GM21367 (cell line): ENCODE data around the gene HBA2.
"Not testable (repeated sequence)": the region's sequence is repeated elsewhere in the genome, so short reads cannot be mapped to it uniquely, and the experiment has no call there.

Source experiments
- ATAC-seq: cut with Tn5 transposase; IDR thresholded peaks from one replicate; pipeline ENCODE4 v1.9.1; 2021; ENCODE audit not compliant: unreplicated experiment

The HBA2 gene

DNA sequence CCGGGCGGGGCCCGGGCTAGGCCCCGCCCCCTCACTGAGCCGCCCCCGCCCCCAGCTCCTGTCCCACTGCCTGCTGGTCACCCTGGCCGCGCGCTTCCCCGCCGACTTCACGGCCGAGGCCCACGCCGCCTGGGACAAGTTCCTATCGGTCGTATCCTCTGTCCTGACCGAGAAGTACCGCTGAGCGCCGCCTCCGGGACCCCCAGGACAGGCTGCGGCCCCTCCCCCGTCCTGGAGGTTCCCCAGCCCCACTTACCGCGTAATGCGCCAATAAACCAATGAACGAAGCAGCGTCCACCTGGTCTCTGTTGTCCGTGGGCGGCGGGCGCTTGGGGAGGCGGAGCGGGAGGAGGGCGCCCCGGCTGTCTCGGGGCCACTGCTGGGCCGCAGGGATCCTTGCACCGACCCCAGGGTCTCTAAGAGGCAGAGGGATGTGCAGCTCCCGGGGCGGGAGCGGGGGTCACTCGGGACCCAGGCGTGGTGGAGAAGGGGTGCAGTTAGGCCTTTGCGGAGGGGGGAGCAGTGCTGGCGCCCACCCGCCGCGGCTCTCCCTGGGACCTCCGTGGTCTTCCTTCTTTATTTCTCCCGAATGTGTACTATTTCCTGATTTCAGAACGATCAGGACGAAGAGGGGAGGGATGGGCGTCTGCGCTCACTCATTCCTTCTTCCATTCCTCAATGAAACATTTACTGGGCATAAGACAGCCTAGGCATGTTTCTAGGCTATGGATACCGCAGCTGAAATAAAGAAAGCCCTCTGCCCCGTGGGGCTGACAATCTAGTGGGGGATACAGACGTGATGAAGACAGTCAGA, 18.3 kb upstream of the HBA2 start:
- no peak for ATAC-seq

DNA sequence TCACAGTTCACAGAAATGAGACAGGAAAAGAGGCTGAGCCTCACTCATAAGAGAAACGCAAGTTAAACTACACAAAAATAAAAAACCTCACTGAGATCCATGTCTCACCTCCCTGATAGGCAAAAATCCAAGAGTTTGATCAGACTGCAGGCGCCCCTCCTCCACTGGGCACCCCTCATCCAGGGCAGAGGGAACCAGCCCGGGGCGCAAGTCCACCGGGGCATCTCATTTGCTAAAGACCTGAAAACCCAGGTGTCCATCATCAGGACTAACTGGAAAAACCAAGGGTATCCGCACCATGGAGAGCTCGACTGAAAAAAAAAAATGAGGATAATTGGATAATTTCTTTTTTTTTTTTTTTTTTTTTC, 17.7 kb upstream of the HBA2 start:
- ATAC-seq, result no peak

DNA sequence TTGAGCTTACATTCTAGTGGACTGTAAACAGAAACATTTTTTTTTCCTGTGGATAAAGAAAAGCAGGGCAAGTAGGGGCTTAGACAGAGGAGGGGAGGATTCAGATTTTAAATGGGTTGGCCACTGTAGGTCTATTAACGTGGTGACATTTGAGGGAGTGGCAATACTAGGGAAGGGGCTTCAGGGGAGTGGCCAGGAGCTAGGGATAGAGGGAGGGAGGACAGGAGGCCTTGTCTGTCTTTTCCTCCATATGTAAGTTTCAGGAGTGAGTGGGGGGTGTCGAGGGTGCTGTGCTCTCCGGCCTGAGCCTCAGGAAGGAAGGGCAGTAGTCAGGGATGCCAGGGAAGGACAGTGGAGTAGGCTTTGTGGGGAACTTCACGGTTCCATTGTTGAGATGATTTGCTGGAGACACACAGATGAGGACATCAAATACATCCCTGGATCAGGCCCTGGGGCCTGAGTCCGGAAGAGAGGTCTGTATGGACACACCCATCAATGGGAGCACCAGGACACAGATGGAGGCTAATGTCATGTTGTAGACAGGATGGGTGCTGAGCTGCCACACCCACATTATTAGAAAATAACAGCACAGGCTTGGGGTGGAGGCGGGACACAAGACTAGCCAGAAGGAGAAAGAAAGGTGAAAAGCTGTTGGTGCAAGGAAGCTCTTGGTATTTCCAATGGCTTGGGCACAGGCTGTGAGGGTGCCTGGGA, 13.4 kb upstream of the HBA2 start:
- no peak for ATAC-seq

DNA sequence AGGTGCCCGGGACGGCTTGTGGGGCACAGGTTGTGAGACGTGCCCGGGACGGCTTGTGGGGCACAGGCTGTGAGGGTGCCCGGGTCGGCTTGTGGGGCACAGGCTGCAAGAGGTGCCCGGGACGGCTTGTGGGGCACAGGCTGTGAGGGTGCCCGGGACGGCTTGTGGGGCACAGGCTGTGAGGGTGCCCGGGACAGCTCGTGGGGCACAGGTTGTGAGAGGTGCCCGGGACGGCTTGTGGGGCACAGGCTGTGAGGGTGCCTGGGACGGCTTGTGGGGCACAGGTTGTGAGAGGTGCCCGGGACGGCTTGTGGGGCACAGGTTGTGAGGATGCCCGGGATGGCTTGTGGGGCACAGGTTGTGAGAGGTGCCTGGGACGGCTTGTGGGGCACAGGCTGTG, 12.4 kb upstream of the HBA2 start:
- ATAC-seq, result not testable (repeated sequence)

DNA sequence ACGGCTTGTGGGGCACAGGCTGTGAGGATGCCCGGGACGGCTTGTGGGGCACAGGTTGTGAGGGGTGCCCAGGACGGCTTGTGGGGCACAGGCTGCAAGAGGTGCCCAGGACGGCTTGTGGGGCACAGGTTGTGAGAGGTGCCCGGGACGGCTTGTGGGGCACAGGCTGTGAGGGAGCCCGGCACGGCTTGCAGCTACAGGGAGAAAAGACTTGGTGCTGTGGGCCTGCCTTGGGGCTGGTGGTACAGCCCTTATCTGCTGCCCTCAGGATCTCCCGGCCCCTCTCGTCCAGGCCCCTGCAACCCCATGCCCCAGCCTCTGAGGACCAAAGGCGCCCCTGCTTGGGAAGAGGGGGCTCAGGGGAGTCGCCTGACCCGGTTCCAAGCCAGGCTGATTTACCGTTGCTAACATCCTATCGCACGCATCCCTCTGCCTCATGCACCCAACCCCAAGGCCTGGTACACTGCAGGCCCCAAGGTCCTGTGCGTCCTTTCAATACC, 11.9 kb upstream of the HBA2 start:
- ATAC-seq, result no peak

DNA sequence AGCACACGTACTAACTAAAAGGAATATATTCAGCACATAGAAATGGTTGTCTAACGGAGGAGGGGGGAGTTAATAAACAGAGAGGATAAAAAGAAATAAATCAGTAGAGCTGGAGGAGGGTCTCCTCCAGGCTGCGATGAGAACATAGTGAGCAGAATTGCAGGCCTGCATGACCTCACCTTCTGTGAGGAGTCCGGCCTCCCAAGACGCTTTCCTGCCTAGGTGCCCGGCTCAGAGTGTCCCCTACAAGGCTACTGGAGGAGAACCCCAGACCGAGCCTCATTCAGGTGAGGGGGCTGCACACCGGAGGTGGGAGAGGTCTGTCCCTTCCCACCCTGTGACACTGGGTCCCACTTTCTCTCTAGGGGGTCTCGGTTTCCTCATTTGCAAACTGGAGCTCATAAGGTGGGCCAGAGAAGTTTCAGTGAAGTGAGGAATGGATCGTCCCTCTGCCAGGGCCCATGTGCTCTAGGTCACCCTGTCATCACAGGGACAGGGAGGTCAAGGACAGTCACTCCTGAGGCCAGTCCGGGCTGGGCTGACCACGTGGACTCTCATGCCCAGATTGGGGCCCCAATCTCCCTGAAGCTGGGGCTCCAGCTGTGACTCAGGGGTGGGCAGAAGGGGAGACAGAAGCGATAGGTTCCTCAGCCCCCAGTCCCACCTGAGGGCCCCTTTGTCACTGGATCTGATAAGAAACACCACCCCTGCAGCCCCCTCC, 10.2 kb upstream of the HBA2 start:
- no peak for ATAC-seq

DNA sequence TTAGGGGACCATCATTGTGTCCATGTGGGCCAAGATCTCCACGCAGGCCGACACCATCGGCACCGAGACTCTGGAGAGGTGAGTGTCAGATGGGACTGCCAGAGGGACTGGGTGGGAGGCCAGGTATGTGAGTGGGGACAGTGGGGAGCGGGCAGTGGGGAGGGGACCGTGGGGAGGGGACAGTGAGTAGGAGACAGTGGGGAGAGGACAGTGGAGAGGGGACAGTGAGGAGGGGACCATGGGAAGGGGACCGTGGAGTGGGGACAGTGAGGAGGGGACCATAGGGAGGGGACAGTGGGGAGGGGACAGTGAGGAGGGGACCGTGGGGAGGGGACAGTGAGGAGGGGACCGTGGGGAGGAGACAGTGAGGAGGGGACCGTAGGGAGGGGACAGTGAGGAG, 9.5 kb upstream of the HBA2 start:
- ATAC-seq, result not testable (repeated sequence)

DNA sequence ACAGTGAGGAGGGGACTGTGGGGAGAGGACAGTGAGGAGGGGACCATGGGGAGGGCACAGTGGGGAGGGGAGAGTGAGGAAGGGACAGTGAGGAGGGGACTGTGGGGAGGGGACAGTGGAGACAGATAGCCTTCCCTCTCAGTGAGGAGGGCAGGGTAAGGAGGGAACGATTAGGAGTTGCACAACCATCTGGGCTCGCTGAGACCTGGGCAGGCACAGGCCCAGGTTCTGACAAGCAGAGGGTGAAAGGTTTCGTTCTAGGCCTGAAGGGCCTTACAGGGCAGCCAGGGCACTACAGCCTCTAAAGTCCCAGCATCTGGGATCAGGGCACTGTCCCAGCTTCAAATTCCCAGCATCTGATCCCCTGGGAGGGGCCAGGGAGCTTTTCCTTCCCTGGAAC, 9.0 kb upstream of the HBA2 start:
- not testable (repeated sequence) for ATAC-seq

DNA sequence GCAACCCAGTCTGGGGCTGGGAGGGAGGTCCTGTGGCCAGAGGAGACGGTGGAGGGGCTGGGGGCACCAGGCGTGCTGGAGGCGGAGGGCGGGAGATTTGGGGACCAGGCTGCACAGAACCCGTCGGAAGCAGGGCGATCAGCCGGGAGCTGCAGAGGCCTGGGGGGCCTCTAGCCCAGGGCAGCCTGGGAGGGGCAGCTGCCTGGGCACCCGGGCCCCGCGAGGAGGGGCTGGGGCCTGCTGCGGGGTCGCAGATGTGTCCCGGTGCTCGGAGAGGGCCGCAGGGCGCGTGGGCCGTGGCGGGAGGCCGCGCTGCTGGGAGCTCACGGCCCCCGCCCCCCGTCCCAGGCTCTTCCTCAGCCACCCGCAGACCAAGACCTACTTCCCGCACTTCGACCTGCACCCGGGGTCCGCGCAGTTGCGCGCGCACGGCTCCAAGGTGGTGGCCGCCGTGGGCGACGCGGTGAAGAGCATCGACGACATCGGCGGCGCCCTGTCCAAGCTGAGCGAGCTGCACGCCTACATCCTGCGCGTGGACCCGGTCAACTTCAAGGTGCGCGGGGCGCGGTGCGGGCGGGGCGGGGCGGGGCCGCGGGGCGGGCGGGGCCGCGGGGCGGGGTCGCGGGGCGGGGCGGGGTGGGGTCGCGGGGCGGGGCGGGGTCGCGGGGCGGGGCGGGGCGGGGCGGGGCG, 8.4 kb upstream of the HBA2 start:
- ATAC-seq, result not testable (repeated sequence)

DNA sequence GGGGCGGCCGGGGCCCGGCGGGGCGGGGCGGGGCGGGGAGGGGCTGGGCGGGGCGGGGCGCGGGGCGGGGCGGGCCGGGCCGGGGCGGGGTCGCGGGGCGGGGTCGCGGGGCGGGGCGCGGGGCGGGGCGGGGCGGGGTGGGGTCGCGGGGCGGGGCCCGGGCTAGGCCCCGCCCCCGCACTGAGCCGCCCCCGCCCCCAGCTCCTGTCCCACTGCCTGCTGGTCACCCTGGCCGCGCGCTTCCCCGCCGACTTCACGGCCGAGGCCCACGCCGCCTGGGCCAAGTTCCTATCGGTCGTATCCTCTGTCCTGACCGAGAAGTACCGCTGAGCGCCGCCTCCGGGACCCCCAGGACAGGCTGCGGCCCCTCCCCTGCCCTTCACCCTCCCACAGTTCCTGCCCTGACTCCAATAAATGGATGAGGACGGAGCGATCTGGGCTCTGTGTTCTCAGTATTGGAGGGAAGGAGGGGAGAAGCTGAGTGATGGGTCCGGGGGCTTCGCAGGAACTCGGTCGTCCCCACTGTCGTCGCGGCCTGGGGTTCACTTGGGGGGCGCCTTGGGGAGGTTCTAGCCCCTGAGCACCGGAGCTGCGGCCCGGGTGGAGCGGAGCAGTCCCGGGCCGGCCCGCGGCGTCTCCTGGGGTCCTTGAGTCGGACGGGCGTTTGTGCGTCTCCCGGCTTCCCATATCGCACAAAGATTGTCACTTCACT, 7.7 kb upstream of the HBA2 start:
- no peak for ATAC-seq

DNA sequence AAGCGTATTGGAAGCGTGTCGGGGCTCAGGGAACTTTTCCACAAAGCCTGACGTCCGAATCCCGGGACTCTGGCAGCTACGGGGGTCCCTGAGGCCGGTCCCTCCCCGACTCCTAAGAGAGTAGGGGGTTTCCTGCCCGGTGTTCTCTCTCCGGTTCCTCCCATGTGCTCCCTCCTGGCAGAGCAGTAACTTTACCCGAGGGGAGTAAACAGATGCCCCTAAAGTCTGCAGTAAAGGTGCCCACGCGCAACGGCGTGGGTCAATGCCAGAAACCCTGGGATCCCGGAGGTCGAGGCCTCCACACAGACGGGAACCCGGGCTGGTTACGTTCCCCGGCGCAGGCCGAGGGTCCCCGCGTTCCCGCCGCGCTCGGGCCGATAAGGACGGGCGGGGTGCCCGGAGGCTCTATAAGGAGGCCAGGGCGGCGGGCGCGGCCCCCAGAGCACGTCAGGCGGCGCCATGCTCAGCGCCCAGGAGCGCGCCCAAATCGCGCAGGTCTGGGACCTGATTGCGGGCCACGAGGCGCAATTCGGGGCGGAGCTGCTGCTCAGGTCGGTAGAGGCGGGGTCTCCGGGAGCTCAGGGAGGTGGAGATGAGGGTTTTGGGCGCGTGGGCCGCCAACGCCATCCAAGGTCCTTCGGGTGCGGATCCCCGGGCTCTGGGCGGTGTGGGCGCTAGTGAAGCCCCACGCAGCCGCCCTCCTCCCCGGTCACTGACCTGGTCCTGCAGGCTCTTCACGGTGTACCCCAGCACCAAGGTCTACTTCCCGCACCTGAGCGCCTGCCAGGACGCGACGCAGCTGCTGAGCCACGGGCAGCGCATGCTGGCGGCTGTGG, 6.9 kb upstream of the HBA2 start, which contains the start of gene HBM:
TSS of gene HBM (plus strand) at position 440 of the 836 bp plus-strand sequence. CDS start at position 460, 20 bp downstream.
- ATAC-seq, result no peak

DNA sequence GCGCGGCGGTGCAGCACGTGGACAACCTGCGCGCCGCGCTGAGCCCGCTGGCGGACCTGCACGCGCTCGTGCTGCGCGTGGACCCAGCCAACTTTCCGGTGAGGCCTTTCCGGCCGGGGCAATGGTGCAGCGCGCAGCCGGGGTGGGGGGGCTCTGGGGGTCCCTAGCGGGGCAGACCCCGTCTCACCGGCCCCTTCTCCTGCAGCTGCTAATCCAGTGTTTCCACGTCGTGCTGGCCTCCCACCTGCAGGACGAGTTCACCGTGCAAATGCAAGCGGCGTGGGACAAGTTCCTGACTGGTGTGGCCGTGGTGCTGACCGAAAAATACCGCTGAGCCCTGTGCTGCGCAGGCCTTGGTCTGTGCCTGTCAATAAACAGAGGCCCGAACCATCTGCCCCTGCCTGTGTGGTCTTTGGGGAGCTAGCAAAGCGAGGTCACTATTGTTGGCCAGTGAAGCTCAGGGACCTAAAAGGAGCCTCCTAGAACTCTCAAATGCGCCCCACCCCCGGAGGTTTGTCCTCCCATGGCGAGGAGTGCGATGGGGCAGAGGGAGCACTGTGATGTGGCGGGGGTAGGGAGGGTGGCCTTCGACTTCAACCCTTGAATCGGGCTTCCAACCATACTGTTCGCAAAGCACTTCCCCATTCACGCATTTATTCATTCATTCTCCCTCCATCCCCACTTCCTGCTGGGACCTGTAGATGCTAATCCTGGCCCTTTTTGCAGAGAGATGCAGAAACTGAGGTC, 6.1 kb upstream of the HBA2 start:
- ATAC-seq, result no peak

DNA sequence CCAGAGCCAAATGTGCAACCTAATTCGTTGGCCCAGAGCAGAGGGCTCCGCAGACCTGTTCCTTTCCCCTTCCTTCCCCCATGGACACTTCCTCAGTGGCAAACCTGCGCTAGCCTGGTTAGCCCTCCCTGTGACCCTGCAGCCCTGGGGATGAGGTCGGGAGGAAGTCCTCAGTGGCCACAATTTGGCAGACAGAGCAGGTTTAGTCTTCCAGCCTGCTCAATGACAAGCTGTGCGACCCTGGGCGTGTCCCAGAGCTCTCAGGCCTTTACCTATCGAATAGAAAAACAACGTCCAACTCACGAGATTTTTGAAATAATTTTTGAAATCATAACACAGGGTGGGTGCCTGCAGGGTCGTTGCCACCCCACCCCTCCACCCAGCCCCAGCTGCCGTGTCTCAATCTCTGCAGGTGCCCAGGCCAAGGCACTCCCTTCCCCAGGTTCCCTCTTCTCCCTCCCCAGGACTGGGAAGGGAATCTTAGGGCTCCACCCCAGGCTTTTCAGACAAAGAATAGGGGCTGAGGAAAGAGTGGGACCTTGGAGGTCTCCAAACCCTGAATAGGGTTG, 5.5 kb upstream of the HBA2 start:
- ATAC-seq, result no peak

DNA sequence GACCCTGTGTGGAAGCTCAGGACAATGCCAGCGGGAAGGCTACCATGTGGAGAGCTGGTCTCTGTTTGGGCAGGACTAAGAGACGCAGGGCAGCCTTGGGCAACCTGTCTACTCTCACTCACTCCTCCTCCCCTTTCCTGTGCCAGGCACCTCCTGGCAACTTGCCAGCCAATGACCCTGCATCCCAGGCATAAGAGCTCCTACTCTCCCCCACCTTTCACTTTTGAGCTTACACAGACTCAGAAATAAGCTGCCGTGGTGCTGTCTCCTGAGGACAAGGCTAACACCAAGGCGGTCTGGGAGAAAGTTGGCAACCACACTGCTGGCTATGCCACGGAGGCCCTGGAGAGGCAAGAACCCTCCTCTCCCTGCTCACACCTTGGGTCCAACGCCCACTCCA, 4.3 kb upstream of the HBA2 start:
- ATAC-seq, result no peak

DNA sequence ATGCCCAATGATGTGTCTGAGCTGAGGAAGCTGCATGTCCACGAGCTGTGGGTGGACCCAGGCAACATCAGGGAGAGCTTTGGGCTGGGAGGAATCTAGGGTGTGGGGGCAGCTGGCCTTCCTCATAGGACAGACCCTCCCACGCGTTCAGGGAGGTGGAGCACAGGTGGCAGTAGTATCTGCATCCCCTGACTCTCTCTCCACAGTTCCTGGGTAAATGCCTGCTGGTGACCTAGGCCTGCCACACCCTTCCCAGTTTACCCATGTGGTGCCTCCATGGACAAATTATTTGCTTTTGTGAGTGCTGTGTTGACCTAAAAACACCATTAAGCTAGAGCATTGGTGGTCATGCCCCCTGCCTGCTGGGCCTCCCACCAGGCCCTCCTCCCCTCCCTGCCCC, 3.7 kb upstream of the HBA2 start:
- no peak for ATAC-seq

DNA sequence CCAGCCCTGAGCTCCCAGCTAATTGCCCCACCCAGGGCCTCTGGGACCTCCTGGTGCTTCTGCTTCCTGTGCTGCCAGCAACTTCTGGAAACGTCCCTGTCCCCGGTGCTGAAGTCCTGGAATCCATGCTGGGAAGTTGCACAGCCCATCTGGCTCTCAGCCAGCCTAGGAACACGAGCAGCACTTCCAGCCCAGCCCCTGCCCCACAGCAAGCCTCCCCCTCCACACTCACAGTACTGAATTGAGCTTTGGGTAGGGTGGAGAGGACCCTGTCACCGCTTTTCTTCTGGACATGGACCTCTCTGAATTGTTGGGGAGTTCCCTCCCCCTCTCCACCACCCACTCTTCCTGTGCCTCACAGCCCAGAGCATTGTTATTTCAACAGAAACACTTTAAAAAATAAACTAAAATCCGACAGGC, 2.6 kb upstream of the HBA2 start:
- not testable (repeated sequence) for ATAC-seq

DNA sequence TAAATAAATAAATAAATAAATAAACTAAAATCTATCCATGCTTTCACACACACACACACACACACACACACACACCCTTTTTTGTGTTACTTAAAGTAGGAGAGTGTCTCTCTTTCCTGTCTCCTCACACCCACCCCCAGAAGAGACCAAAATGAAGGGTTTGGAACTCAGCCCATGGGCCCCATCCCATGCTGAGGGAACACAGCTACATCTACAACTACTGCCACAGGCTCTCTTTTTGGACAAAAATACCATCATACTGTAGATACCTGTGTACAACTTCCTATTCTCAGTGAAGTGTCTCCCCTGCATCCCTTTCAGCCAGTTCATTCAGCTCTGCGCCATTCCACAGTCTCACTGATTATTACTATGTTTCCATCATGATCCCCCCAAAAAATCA, 1.9 kb upstream of the HBA2 start:
- no peak for ATAC-seq

DNA sequence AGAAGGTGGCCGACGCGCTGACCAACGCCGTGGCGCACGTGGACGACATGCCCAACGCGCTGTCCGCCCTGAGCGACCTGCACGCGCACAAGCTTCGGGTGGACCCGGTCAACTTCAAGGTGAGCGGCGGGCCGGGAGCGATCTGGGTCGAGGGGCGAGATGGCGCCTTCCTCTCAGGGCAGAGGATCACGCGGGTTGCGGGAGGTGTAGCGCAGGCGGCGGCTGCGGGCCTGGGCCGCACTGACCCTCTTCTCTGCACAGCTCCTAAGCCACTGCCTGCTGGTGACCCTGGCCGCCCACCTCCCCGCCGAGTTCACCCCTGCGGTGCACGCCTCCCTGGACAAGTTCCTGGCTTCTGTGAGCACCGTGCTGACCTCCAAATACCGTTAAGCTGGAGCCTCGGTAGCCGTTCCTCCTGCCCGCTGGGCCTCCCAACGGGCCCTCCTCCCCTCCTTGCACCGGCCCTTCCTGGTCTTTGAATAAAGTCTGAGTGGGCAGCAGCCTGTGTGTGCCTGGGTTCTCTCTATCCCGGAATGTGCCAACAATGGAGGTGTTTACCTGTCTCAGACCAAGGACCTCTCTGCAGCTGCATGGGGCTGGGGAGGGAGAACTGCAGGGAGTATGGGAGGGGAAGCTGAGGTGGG, 657 bp downstream of the HBA2 start:
- ATAC-seq, result not testable (repeated sequence)
